ENCODE measurements around the gene DAB2IP.

DNA sequence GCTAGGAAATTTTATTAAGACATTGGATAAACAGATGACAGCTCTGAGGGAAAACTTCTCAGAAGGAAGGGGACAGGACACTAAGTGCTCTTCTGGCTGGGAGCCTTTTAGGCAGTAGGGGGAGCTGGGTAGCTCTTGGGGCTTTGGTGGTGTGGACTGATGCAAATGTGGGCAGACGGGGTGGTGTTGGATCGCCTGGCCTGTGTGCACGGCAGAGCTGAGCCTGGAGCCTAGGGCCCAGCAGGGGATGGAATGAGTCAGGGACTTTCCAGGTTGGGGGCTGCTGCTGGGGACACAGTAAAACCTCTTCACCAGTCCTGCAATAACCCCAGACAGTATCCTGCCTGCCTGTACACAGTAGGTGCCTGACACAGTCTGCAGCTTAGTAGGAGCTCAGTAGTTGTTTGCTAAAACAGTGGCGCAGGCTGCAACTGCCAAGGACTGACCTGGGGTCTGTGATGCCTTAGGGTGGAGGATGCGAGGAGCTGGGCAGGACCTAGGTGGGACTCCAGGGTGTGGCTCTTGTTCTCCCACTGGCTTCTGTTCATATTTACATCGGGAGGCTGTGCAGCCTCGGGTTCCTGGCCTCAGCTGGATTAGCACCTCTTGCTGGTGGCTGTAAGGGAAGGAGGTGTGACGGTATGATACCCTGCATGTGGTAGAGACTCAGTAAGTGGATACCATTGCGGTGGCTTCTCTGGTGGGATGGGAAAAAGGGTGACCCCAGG, 83.8 kb downstream of the DAB2IP start:
- TF ChIP-seq POLR2AphosphoS5 (IDR thresholded peaks at IDR 0.05) (no peak), POLR2A (IDR thresholded peaks at IDR 0.05) (no peak)
- TF ChIP-seq, protein P1, sequence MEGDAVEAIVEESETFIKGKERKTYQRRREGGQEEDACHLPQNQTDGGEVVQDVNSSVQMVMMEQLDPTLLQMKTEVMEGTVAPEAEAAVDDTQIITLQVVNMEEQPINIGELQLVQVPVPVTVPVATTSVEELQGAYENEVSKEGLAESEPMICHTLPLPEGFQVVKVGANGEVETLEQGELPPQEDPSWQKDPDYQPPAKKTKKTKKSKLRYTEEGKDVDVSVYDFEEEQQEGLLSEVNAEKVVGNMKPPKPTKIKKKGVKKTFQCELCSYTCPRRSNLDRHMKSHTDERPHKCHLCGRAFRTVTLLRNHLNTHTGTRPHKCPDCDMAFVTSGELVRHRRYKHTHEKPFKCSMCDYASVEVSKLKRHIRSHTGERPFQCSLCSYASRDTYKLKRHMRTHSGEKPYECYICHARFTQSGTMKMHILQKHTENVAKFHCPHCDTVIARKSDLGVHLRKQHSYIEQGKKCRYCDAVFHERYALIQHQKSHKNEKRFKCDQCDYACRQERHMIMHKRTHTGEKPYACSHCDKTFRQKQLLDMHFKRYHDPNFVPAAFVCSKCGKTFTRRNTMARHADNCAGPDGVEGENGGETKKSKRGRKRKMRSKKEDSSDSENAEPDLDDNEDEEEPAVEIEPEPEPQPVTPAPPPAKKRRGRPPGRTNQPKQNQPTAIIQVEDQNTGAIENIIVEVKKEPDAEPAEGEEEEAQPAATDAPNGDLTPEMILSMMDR (IDR thresholded peaks at IDR 0.05), result peak in 2 of 4 experiments; percentile 24 to 59
